Measurements from ENCODE around the gene PTOV1. TPM values are rescaled to one million over a fixed set of nuclear protein-coding genes. Genes with fewer than 3 reads are reported as not detected.

PTOV1 gene
- total RNA-seq, 1 donor from 2014 or later: 20.5 TPM

- DNase-seq (ENCODE audit: low read depth) (no peak), FAIRE-seq (no peak)
- TF ChIP-seq CTCF (IDR thresholded peaks at IDR 0.05; ENCODE audit: insufficient read depth, low read length, severe bottlenecking): no peak
- Histone ChIP-seq H3K36me3 (ENCODE audit: control insufficient read depth, insufficient read depth, low read length) (peaks cover 22% of the 10 kb centered on the region), H3K27me3 (ENCODE audit: control insufficient read depth, insufficient read depth, low read length) (no peaks in the 10 kb centered on the region), H3K4me3 (ENCODE audit: low read depth, low read length) (no peak overlapping the region)
Measured at GRCh38 chr19:49837425-49837824, 13.5 kb upstream of the PTOV1 start.

GRCh38 chr19:49838885-49839588 lies 11.9 kb upstream of the PTOV1 start:
- no peak for FAIRE-seq
- no peak overlapping the region for H3K4me3 ChIP-seq (ENCODE audit: low read depth, low read length)
- peaks cover 14% of the 10 kb centered on the region for H3K36me3 ChIP-seq (ENCODE audit: control insufficient read depth, insufficient read depth, low read length)
- DNase-seq (ENCODE audit: low read depth): no peak
- no peaks in the 10 kb centered on the region for H3K27me3 ChIP-seq (ENCODE audit: control insufficient read depth, insufficient read depth, low read length)
- TF ChIP-seq CTCF (IDR thresholded peaks at IDR 0.05; ENCODE audit: insufficient read depth, low read length, severe bottlenecking): no peak

- no peak for DNase-seq (ENCODE audit: low read depth)
- Histone ChIP-seq H3K27me3 (ENCODE audit: control insufficient read depth, insufficient read depth, low read length) (no peaks in the 10 kb centered on the region), H3K4me3 (ENCODE audit: low read depth, low read length) (no peak overlapping the region), H3K36me3 (ENCODE audit: control insufficient read depth, insufficient read depth, low read length) (peaks cover 10% of the 10 kb centered on the region)
- no peak for FAIRE-seq
- TF ChIP-seq CTCF (IDR thresholded peaks at IDR 0.05; ENCODE audit: insufficient read depth, low read length, severe bottlenecking): no peak
Measured at GRCh38 chr19:49839713-49840112, 11.2 kb upstream of the PTOV1 start.

- Histone ChIP-seq H3K4me3 (ENCODE audit: low read depth, low read length) (no peak overlapping the region), H3K27me3 (ENCODE audit: control insufficient read depth, insufficient read depth, low read length) (no peaks in the 10 kb centered on the region), H3K36me3 (ENCODE audit: control insufficient read depth, insufficient read depth, low read length) (peaks cover 7% of the 10 kb centered on the region)
- FAIRE-seq (no peak), DNase-seq (ENCODE audit: low read depth) (no peak)
- TF ChIP-seq CTCF (IDR thresholded peaks at IDR 0.05; ENCODE audit: insufficient read depth, low read length, severe bottlenecking): no peak
Measured at GRCh38 chr19:49840321-49840720, 10.6 kb upstream of the PTOV1 start.

- H3K36me3 ChIP-seq (ENCODE audit: control insufficient read depth, insufficient read depth, low read length): peaks cover 7% of the 10 kb centered on the region
- no peak for FAIRE-seq
Measured at GRCh38 chr19:49840736-49841249, 10.2 kb upstream of the PTOV1 start.

More at GRCh38 chr19:49840736-49841249, 10.2 kb upstream of the PTOV1 start:
- Histone ChIP-seq H3K4me3 (ENCODE audit: low read depth, low read length) (no peak overlapping the region), H3K27me3 (ENCODE audit: control insufficient read depth, insufficient read depth, low read length) (no peaks in the 10 kb centered on the region)
- DNase-seq (ENCODE audit: low read depth): no peak
- TF ChIP-seq CTCF (IDR thresholded peaks at IDR 0.05; ENCODE audit: insufficient read depth, low read length, severe bottlenecking): no peak

All from bronchial epithelial cell (primary cell).